AG10803 (cell line): ENCODE results near the gene HASPIN.

Experiments
- DNase-seq: peaks from one replicate; pipeline ENCODE4 v3.0.0; 2010; ENCODE audit warnings: low read depth
- H3K4me3 ChIP-seq: 2 replicates; pipeline ENCODE4 v1.5.1; 2011; ENCODE audit warnings: mild to moderate bottlenecking, low read length, control low read depth
- TF ChIP-seq, protein P1 (sequence below): conservative IDR thresholded peaks from 2 replicates; pipeline ENCODE4 v1.5.1; 2011; ENCODE audit warnings: mild to moderate bottlenecking, low read length, control low read depth, inconsistent platforms

Gene HASPIN

DNA sequence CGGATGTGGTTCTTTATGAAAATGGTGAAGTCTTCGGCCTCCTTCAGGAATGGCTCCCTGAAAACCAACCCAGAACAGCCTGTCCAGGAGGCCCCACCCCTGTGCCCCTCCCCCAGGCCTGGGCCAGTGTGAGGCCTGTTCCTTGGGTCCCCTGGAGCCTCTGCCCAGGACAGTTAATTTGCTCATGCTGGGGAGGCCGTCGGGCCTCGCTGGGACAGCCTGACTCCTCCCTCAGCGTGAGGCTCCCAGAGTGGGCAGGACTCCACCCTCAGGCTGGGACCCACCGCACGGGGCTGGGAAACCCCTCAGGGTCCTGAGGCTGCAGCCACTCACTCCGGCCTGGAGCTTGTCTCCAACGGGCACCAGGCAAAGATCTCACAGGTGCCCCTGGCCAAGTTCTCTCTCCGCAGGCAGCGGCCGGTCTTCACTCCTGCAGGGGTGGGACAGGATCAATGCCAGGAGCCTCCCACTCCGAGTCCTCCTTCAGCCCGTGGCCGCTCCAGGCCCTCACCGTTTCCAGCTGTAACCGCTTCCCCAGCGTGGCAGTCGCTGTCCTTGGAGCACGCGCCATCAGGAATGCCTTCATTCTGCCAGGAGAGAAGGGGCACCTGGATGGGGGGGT is 33.5 kb upstream of the HASPIN start:
- TF ChIP-seq, protein P1, sequence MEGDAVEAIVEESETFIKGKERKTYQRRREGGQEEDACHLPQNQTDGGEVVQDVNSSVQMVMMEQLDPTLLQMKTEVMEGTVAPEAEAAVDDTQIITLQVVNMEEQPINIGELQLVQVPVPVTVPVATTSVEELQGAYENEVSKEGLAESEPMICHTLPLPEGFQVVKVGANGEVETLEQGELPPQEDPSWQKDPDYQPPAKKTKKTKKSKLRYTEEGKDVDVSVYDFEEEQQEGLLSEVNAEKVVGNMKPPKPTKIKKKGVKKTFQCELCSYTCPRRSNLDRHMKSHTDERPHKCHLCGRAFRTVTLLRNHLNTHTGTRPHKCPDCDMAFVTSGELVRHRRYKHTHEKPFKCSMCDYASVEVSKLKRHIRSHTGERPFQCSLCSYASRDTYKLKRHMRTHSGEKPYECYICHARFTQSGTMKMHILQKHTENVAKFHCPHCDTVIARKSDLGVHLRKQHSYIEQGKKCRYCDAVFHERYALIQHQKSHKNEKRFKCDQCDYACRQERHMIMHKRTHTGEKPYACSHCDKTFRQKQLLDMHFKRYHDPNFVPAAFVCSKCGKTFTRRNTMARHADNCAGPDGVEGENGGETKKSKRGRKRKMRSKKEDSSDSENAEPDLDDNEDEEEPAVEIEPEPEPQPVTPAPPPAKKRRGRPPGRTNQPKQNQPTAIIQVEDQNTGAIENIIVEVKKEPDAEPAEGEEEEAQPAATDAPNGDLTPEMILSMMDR, result no peak
- DNase-seq, result no peak
- no peak overlapping the region for H3K4me3 ChIP-seq

DNA sequence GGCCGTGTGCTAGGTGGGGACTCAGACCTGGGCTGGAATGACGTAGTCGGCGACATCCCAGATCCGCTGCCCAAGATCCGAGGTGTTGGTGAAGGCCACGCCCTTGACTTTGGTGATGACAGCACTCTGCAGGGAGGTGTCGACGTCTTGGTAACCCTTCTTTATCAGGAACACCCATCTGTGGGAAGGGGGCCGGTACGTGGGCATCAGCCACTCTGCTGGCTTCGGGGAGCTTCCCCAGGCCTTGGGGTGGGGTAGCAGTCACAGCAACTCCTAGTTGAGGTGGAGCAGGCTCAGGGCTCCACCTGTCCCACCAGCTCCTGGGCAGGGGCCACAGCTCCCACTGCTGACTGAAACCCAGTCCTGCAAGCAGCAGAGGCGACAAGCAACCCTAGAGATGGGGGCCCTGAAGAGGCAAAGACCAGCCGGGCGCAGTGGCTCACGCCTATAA is 32.1 kb upstream of the HASPIN start:
- TF ChIP-seq, protein P1, result no peak
- H3K4me3 ChIP-seq, result no peak overlapping the region
- no peak for DNase-seq

DNA sequence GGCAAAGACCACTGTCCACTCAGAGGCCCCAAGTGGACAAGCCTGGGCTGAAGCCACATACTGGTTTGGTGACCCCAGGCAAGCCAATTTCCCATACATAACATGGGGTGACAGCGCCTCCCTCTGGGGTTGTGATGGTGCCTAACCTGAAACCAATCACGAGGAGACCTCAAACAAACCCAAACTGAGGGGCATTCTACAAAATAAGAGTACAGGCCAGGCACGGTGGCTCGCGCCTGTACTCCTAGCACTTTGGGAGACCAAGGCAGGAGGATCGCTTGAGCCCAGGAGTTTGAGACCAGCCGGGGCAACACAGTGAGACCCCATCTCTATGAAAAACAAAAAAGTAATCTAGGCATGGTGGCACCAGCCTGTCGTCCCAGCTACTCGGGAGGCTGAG is 31.4 kb upstream of the HASPIN start:
- DNase-seq, result no peak
- no peak overlapping the region for H3K4me3 ChIP-seq
- TF ChIP-seq, protein P1, result no peak

DNA sequence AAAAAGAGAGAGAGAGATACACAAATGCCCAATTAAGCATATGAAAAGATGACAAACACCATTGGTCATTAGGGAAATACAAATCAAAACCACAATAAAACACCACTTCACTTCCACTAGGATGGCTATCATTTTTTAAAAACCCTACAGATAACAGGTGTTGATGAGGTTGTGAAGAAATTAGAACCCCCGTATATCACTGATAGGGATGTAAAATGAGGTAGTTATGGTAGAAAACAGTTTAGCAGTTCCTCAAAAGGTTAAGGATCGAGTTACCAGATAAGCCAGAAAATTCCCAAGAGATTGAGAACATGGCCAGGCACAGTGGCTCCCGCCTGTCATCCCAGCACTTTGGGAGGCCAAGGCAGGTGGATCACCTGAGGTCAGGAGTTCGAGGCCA is 30.6 kb upstream of the HASPIN start:
- DNase-seq, result no peak
- no peak overlapping the region for H3K4me3 ChIP-seq
- TF ChIP-seq, protein P1, result no peak

DNA sequence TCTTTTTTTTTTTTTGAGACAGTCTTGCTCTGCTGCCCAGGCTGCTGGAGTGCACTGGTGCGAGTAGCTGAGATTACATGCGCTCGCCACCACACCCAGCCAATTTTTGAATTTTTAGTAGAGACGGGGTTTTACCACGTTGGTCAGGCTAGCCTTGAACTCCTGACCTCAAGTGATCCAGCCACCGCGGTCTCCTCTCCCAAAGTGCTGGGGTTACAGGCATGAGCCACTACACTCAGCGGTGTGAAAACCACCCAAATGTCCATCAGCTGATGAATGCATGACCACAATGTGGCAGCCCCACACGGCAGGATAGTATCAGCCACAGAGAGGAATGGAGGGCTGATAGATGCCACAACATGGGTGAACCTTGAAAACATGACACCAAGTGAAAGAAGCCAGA is 29.9 kb upstream of the HASPIN start:
- TF ChIP-seq, protein P1, result no peak
- H3K4me3 ChIP-seq, result no peak overlapping the region
- DNase-seq, result no peak

DNA sequence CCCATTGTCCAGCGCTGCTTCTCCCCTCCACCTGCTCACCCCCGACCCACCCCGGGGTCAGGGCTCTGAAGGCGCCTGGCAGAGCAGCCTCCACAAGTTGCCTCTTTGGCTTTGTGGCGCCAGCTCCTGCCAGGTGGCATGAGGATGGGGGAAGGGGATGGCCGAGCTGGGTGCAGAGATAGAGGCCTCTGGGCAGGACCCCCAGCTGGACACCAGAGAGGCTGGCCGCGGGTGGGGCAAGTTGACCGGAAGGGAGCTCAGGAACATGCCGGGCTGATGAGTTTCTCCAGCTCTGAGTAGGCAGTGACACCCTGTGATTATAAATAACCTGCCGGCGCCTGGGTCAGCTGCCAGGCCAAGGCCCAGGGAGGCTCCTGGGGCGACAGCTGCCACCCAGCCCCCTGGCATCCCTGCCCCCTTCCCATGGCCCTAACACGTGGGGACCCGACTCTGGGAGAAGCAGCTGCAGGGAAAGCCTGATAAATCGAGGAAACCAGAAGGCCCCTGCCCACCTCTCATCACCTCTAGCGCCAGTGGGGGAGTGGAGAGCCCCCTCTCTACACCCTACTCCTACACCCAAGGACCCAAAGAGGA is 28.5 kb upstream of the HASPIN start:
- no peak for DNase-seq
- TF ChIP-seq, protein P1, result no peak
- H3K4me3 ChIP-seq, result peak overlapping the region; percentile 64

DNA sequence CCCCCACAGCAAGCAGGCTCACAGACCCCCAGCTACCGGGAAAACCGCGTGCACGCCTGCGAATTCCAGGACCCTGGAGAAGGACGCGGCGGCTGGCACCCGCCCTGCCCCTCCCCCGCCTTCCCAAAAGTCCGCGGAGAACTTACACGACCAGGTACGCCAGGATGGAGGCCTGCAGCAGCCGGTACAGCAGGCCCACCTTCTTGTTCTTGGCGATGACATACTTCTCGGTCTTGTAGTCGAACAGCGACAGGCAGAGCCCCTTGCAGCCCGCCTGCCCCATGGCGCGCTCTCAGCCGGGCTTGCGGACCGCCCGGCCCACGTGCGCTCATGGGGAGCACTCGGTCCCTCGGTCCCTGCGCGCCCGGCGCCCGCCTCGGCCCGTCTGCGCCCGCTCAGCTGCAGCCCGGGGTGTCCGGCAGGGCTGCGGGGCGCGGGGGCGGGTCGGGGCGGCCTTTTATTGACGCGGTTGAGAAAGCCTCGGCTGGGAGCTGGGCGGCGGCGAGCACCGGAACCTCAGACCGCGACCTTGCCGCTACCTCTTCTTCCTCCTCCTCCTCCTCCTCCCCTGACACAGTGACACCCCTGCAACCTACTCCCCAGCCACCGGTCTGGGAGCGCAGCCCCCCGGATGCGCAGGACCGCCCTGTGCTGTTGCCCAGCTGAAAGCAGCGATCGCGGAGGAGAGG is 27.8 kb upstream of the HASPIN start, which contains the start of gene P2RX5:
Gene P2RX5, minus strand, starts transcription at position 433 of the 689 bp plus-strand sequence. Its CDS starts 150 bp downstream, at position 283.
- H3K4me3 ChIP-seq, result peak within 1 kb of the TSS; percentile 64
- TF ChIP-seq, protein P1, result no peak
- peak; percentile 13 for DNase-seq
